GM18505 (cell line): Measurements from ENCODE around the gene GNG11.

ENCODE experiments used
- ATAC-seq: cut with Tn5 transposase; IDR thresholded peaks from one replicate; pipeline ENCODE4 v1.9.1; 2021; ENCODE audit not compliant: unreplicated experiment
- POLR2A ChIP-seq: IDR thresholded peaks from 4 replicates; pipeline ENCODE4 v1.6.1; 2011; ENCODE audit warnings: borderline replicate concordance; ENCODE audit not compliant: insufficient read depth, insufficient read length; ENCODE audit errors: extremely low read depth

Gene GNG11

GRCh38 chr7:93973134-93973533 is 51.6 kb downstream of the GNG11 start:
- ATAC-seq, result no peak
- no peak for TF ChIP-seq POLR2A

- TF ChIP-seq POLR2A, result no peak
- no peak for ATAC-seq
Observed at GRCh38 chr7:93977211-93977950, 55.8 kb downstream of the GNG11 start.
